Neural cell (in vitro differentiated cells): ENCODE results near the gene EPHA1.

Experiments
- EZH2 ChIP-seq: fragments of 200-600, 300-800 bp; shearing (Covaris generic), sonication (generic); IDR thresholded peaks from 2 replicates; pipeline ENCODE4 v1.6.1; 2014; ENCODE audit warnings: antibody characterized with exemption, low read length, borderline replicate concordance, mild to moderate bottlenecking; ENCODE audit not compliant: insufficient read depth, poor library complexity, severe bottlenecking
- POLR2AphosphoS5 ChIP-seq: IDR thresholded peaks from 2 replicates; pipeline ENCODE4 v1.6.1; 2012
- TF ChIP-seq, protein P1 (sequence below): fragments of 450-650 bp; IDR thresholded peaks from 2 replicates; pipeline ENCODE4 v1.5.1; 2014; ENCODE audit warnings: antibody characterized with exemption, mild to moderate bottlenecking, moderate library complexity; ENCODE audit not compliant: poor library complexity, severe bottlenecking
- TF ChIP-seq, protein P2 (sequence below): IDR thresholded peaks from 2 replicates; pipeline ENCODE4 v1.6.1; 2012; ENCODE audit warnings: borderline replicate concordance

DNA sequence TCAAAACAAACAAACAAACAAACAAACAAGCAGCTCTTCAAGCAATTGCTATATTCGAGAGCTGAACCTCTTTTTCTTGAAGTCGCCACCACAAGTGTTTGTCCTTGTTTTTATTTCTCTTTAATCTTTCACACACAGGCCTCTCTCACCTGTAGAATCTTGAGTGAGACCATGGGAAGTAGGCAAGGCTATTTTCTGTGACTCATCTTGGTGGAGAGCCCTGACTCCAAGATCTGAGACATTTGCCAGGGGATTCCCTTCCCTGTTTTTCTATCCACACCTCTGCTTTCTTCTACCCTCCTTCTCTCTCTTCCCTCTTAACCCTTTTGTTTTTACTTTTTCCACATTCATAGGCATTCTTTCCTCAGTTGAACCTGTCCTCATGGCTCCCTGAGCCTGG is 26.6 kb upstream of the EPHA1 start:
- TF ChIP-seq POLR2AphosphoS5 (no peak), EZH2 (no peak)
- TF ChIP-seq, protein P1, sequence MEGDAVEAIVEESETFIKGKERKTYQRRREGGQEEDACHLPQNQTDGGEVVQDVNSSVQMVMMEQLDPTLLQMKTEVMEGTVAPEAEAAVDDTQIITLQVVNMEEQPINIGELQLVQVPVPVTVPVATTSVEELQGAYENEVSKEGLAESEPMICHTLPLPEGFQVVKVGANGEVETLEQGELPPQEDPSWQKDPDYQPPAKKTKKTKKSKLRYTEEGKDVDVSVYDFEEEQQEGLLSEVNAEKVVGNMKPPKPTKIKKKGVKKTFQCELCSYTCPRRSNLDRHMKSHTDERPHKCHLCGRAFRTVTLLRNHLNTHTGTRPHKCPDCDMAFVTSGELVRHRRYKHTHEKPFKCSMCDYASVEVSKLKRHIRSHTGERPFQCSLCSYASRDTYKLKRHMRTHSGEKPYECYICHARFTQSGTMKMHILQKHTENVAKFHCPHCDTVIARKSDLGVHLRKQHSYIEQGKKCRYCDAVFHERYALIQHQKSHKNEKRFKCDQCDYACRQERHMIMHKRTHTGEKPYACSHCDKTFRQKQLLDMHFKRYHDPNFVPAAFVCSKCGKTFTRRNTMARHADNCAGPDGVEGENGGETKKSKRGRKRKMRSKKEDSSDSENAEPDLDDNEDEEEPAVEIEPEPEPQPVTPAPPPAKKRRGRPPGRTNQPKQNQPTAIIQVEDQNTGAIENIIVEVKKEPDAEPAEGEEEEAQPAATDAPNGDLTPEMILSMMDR, result no peak
- TF ChIP-seq, protein P2, sequence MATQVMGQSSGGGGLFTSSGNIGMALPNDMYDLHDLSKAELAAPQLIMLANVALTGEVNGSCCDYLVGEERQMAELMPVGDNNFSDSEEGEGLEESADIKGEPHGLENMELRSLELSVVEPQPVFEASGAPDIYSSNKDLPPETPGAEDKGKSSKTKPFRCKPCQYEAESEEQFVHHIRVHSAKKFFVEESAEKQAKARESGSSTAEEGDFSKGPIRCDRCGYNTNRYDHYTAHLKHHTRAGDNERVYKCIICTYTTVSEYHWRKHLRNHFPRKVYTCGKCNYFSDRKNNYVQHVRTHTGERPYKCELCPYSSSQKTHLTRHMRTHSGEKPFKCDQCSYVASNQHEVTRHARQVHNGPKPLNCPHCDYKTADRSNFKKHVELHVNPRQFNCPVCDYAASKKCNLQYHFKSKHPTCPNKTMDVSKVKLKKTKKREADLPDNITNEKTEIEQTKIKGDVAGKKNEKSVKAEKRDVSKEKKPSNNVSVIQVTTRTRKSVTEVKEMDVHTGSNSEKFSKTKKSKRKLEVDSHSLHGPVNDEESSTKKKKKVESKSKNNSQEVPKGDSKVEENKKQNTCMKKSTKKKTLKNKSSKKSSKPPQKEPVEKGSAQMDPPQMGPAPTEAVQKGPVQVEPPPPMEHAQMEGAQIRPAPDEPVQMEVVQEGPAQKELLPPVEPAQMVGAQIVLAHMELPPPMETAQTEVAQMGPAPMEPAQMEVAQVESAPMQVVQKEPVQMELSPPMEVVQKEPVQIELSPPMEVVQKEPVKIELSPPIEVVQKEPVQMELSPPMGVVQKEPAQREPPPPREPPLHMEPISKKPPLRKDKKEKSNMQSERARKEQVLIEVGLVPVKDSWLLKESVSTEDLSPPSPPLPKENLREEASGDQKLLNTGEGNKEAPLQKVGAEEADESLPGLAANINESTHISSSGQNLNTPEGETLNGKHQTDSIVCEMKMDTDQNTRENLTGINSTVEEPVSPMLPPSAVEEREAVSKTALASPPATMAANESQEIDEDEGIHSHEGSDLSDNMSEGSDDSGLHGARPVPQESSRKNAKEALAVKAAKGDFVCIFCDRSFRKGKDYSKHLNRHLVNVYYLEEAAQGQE, result no peak
